ENCODE measurements around the gene FBXL17.
"Not testable (repeated sequence)": the region's sequence is repeated elsewhere in the genome, so short reads cannot be mapped to it uniquely, and the experiment has no call there.

The FBXL17 gene

DNA sequence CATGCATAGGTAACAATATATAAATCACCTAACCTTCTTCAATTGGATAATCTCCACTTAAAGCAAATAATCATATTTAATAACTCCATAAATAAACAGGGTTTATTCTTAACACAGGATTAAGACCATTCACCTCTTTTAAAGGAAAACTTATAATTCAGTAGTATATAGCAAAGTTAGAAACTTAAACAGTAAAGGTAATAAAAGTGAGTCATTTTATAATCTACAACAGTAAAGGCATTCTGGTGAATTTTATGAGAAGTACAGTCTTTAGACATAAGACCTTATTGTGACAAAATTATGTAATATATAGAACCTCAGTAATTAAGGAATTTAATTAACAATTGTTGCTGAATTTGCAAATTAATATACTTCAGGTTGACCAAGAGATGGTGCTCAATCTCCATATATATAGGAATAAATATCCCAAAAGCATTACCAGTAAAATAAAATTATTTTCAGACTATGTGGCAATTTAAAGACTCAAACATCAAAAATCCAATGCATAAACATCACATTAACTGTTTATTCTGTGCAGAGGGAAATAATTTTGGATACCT, 84.8 kb downstream of the FBXL17 start:
- no peak for DNase-seq

DNA sequence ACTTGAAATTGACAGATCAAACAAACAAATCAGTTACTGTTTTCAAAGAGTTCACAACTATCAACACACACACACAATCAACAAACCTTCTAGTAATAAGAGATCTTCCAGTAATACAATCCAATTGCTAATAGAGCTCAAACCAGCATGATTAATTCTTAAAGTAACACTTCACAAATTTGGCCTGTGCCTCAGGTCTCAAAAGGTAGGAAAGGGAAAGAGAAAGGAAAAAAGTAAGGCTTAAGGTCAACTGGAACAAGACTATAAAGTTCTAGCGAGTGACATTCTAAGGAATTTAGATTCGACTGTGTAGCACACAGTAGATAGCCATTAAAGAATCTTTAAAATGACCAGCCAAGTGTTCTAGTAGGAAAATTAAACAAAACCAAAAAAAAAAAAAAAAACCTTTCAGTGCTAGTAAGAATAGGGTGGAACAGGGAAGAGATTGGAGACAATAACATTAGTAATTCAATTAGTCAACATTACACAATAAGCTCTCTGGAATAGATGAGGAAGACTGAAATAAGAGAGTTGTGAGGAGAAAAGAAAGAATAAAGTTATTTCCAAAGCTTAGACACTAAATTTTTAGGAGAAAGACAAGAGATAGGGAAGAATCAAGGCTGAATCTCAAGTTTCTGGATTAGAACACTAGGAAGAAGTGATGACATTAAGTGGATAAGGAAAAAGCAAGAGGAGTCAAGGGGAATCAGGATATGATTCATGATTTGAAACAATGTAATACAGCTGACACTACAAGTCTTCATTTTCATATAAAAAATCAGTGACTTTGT, 86.1 kb downstream of the FBXL17 start:
- DNase-seq, result no peak

DNA sequence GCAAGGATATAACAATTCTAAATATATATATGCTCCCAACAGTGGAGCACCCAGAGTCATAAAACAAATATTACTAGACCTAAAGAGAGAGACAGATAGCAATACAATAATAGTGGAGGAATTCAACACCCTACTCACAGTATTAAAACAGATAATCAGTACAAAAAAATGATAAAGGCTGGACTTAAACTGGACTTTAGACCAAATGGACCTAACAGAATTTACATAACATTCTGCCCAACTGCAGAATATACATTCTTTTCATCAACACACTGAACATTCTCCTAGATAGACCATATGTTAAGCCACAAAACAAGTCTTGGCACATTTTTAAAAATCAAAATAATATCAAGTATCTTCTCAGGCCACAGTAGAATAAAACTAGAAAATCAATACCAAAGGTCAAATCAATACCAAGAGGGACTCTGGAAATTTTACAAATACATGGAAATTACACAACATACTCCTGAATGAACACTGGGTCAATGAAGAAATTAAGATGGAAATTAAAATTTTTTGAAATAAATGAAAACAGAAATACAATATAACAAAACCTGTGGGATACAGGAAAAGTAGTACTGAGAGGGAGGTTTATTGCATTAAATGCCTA, 100.8 kb downstream of the FBXL17 start:
- no peak for DNase-seq

- DNase-seq, result no peak
Measured at GRCh38 chr5:108280248-108280647, 101.7 kb downstream of the FBXL17 start.

DNA sequence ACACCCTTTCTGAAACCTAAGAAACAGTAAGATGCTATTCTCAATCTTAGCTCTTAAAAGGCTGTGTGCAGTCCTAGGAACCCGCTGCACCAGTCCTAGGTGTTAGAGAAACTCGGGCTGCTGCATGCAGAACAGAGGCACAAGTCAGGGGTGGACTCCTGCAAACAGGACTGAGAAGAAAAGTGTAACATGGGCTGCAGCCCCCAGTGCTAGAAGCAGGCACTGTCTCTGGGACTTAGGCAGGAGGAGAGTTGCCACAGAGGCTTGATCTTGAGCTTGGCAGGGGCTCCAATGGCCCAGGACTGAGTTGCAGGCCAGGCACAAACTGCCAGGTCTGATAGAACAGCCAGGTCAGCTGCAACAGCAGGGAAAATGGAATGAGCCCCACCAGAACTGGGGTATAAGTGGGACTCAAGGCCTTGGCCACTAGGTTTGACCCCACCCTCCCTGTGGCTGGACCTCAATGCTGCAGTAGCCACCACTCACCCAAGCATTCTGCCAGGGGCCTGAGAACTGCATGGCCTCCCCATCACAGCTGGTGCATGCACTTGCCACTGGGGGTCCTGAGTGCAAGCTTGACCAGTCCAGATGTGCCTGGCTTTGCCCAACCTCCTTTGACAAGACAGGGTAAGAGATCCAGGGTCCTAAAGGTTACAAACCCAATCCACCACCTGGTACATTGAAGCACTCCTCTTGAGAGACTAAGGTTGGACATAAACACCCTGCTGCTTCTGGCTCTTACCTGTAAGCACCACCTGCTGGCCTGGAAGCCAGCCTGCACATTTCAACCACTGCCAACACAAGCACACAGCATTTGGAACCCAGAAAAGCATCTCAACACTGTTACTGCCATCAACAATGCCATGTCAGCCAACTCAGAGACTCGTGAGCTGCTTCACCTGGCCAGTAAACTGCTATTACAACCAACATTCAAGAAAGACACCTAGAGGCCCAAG, 103.3 kb downstream of the FBXL17 start:
- no peak for DNase-seq

GRCh38 chr5:108276187-108277050, 105.5 kb downstream of the FBXL17 start:
- DNase-seq, result no peak

DNA sequence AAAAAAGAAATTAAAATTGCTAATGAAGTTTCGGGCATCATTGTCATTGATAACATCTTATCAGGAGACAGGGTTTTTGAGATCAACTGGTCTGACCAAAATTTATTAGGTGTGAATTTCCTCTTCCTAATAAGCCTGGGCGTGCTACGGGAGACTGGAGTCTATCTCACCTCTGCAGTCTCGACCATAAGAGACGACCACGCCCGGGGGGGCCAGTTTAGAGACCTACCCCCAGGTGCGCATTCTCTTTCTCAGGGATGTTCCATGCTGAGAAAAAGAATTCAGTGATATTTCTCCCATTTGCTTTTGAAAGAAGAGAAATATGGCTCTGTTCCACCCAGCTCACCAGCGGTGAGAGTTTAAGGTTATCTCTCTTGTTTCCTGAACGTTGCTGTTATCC, 107.8 kb downstream of the FBXL17 start:
- DNase-seq, result not testable (repeated sequence)

DNA sequence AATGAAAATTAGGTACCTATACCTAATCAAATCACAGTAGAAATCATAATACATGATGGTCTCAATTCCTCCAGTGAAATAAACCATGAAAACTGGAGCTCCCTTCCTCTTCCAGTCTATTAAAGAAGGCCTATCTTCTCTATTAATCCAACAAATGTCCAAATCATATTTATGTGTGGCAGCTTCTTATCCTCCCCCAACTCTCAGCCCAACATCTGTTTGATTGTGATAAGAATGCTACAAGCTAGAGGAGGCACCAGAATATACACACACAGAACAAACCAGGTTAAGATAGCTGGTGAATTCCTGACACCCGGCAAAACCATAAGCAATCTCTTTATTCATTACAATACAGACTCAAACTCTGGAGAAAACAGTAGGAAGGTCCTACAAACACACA, 110.8 kb downstream of the FBXL17 start:
- DNase-seq, result no peak

GRCh38 chr5:108266242-108266641, 115.7 kb downstream of the FBXL17 start:
- DNase-seq, result no peak

DNA sequence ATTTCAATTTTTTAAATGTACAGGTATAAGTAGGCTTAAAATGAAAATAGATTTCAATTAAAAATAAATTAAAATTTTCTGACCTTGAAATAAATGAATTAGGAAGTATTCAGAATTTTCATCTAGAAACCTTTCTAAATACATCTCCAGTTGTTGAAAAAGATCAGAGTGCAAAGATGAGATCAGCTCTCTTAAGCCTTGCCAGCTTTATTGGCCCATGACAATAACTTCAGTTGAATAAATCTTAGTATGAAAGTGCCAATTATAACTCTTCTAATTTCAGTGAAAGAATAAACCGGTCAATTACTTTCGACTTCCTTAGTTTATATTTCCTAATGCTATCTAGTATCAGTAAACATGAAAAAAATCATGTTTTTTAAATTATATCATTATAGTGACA, 117.4 kb downstream of the FBXL17 start:
- no peak for DNase-seq

DNA sequence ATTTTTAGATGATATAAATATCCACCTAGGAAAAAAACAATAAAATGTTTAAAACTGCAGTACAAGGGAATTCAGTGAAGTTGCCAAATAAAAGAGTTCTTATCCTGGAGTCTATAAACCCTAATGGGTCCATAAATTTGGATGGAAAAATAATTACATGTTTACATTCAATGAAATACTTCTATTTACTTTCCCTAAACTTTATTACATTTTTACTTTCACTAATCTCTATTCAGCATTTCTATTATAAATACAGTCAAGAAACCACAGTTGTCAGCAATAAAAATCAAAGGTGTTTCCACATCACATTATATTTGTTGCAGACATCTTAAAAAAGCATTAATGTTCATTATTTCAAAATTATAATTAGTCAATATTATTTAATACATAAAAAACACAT, 118.6 kb downstream of the FBXL17 start:
- DNase-seq, result no peak

GRCh38 chr5:108260858-108261170, 121.1 kb downstream of the FBXL17 start:
- no peak for DNase-seq

GRCh38 chr5:108260117-108260857, 121.6 kb downstream of the FBXL17 start:
- DNase-seq, result peak; percentile 34

GRCh38 chr5:108259306-108259705, 122.6 kb downstream of the FBXL17 start:
- DNase-seq, result no peak

DNA sequence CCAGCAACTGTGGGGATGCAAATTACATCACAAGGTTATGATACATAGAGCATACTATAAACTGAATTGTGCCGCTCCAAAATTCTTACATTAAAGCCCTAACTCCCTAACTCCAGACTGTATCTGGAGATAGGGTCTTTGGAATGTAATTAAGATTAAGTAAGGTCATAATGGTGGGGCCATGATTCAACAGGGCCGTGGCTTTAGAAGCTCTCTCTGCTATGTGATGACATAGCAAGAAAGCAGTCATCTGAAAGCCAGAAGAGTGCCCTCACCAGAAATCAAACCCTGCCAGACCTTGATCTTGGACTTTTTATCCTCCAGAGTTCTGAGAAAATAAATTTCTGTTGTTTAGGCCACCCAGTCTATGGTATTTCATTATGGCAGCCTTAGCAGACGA, 123.9 kb downstream of the FBXL17 start:
- DNase-seq, result no peak

GRCh38 chr5:108255468-108255867, 126.4 kb downstream of the FBXL17 start:
- DNase-seq, result no peak

GRCh38 chr5:108251350-108251749, 130.5 kb downstream of the FBXL17 start:
- no peak for DNase-seq

DNA sequence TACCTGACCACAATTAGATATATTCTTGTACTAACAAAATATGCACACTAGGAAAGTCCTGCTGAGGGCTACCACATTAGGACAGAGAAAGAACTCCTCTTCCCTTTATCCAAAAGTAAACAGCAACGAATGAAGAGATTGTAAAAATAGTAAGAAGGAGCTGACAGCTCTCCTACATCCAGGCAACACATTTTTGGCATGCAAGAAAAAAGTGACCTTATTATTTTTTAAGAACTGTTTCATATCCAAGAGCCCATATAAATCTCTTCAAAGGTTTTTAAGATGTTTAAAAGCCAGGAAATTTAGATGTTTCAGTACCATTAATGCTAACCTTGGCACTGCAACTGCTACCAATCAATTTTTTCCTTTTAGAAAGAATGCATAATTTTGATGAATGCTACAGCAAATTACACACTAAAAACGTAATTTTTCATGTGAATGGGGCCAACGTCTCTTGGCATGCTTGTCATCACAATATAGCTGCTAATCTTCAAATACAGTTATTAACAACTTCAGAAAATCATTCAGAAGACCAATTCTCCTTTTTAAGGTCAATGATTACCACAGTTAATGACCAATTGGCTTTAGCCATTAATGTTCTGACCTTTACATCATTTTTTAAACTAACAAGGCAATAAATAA, 132.0 kb downstream of the FBXL17 start:
- DNase-seq, result no peak

- DNase-seq, result no peak
Measured at GRCh38 chr5:108249095-108249784, 132.7 kb downstream of the FBXL17 start.
